H9 (cell line): ENCODE data around the gene NRG3. TPM values are rescaled to one million over a fixed set of nuclear protein-coding genes. Genes with fewer than 3 reads are reported as not detected.

ENCODE experiments used
- DNase-seq: peaks from one replicate; pipeline ENCODE4 v3.0.0-alpha.2; 2017
- H2AFZ ChIP-seq: one replicate; pipeline ENCODE4 v1.6.1; 2013; ENCODE audit warnings: mild to moderate bottlenecking, low read length, control low read depth, moderate library complexity
- H2AK5ac ChIP-seq: 2 replicates; pipeline ENCODE4 v1.6.1; 2013; ENCODE audit warnings: low read length, control low read depth, mixed read lengths; ENCODE audit not compliant: insufficient read length
- H2BK120ac ChIP-seq: one replicate; pipeline ENCODE4 v1.6.1; 2013; ENCODE audit warnings: low read depth, mild to moderate bottlenecking, low read length, control low read depth, inconsistent platforms; ENCODE audit not compliant: poor library complexity, severe bottlenecking
- H2BK12ac ChIP-seq: 2 replicates; pipeline ENCODE4 v1.6.1; 2013; ENCODE audit warnings: low read length, control low read depth, mixed read lengths, low read depth; ENCODE audit not compliant: insufficient read length
- H2BK15ac ChIP-seq: 2 replicates; pipeline ENCODE4 v1.6.1; 2013; ENCODE audit warnings: low read depth, low read length, control low read depth
- H2BK20ac ChIP-seq: one replicate; pipeline ENCODE4 v1.6.1; 2013; ENCODE audit warnings: low read depth, mild to moderate bottlenecking, low read length, control low read depth, inconsistent platforms; ENCODE audit not compliant: poor library complexity, severe bottlenecking
- H2BK5ac ChIP-seq: 2 replicates; pipeline ENCODE4 v1.6.1; 2013; ENCODE audit warnings: low read length, control low read depth, mixed read lengths; ENCODE audit not compliant: insufficient read length
- H3K14ac ChIP-seq: 2 replicates; pipeline ENCODE4 v1.6.1; 2013; ENCODE audit warnings: low read length, control low read depth; ENCODE audit not compliant: insufficient read depth
- H3K18ac ChIP-seq: 2 replicates; pipeline ENCODE4 v1.6.1; 2013; ENCODE audit warnings: low read depth, mild to moderate bottlenecking, mixed read lengths, low read length, control low read depth; ENCODE audit not compliant: insufficient read length
- H3K23ac ChIP-seq: 2 replicates; pipeline ENCODE4 v1.6.1; 2013; ENCODE audit warnings: low read length, control low read depth, mixed read lengths, low read depth; ENCODE audit not compliant: insufficient read length
- H3K23me2 ChIP-seq: 2 replicates; pipeline ENCODE4 v1.6.1; 2013; ENCODE audit warnings: low read depth, mild to moderate bottlenecking, mixed read lengths, low read length, control low read depth; ENCODE audit not compliant: insufficient read length, poor library complexity, severe bottlenecking
- H3K27ac ChIP-seq: 2 replicates; pipeline ENCODE4 v1.5.1; 2013; ENCODE audit warnings: low read length, control low read depth, mixed read lengths, low read depth; ENCODE audit not compliant: insufficient read length
- H3K27me3 ChIP-seq: 2 replicates; pipeline ENCODE4 v1.6.1; 2013; ENCODE audit warnings: low read length, control low read depth, inconsistent platforms; ENCODE audit not compliant: insufficient read depth
- H3K4ac ChIP-seq: 2 replicates; pipeline ENCODE4 v1.6.1; 2013; ENCODE audit warnings: low read depth, mild to moderate bottlenecking, control low read depth, inconsistent platforms, low read length, moderate library complexity
- H3K4me1 ChIP-seq: 2 replicates; pipeline ENCODE4 v1.6.1; 2013; ENCODE audit warnings: low read length, control low read depth, inconsistent platforms; ENCODE audit not compliant: insufficient read depth
- H3K4me2 ChIP-seq: 2 replicates; pipeline ENCODE4 v1.6.1; 2013; ENCODE audit warnings: low read length, control low read depth, mixed read lengths; ENCODE audit not compliant: insufficient read length, insufficient read depth
- H3K56ac ChIP-seq: 2 replicates; pipeline ENCODE4 v1.6.1; 2013; ENCODE audit warnings: low read depth, mild to moderate bottlenecking, mixed read lengths, low read length, control low read depth; ENCODE audit not compliant: insufficient read length
- H3K79me1 ChIP-seq: 2 replicates; pipeline ENCODE4 v1.6.1; 2013; ENCODE audit warnings: low read depth, mild to moderate bottlenecking, moderate library complexity, low read length, control low read depth, inconsistent platforms; ENCODE audit not compliant: insufficient read depth, poor library complexity, severe bottlenecking
- H3K79me2 ChIP-seq: 2 replicates; pipeline ENCODE4 v1.6.1; 2013; ENCODE audit warnings: low read length, control low read depth, inconsistent platforms; ENCODE audit not compliant: insufficient read depth
- H3K9ac ChIP-seq: 2 replicates; pipeline ENCODE4 v1.6.1; 2013; ENCODE audit warnings: low read length, control low read depth, mixed read lengths; ENCODE audit not compliant: insufficient read length; ENCODE audit errors: extremely low read depth
- H3K9me3 ChIP-seq: one replicate; pipeline ENCODE4 v1.6.1; 2013; ENCODE audit warnings: low read depth, low read length, inconsistent platforms; ENCODE audit not compliant: control insufficient read depth
- H3T11ph ChIP-seq: one replicate; pipeline ENCODE4 v1.6.1; 2013; ENCODE audit warnings: mild to moderate bottlenecking, low read length, control low read depth, inconsistent platforms
- H4K20me1 ChIP-seq: one replicate; pipeline ENCODE4 v1.6.1; 2013; ENCODE audit not compliant: control insufficient read depth, insufficient read length, insufficient read depth
- H4K5ac ChIP-seq: 2 replicates; pipeline ENCODE4 v1.6.1; 2013; ENCODE audit warnings: low read depth, mild to moderate bottlenecking, mixed read lengths, low read length, control low read depth; ENCODE audit not compliant: insufficient read length
- H4K8ac ChIP-seq: replicated peaks from 2 replicates; pipeline ENCODE4 v1.6.1; 2013; ENCODE audit warnings: low read length, control low read depth, mixed read lengths, low read depth; ENCODE audit not compliant: insufficient read length
- H4K91ac ChIP-seq: 2 replicates; pipeline ENCODE4 v1.6.1; 2013; ENCODE audit warnings: low read depth, mild to moderate bottlenecking, moderate library complexity, mixed read lengths, low read length, control low read depth; ENCODE audit not compliant: insufficient read length
- H3K27ac Mint-ChIP-seq, 3 experiments: 2 replicates in 2 of 3; 3 replicates in 1 of 3; pipeline ENCODE4 v1.8.0; 2020 to 2021; ENCODE audit warnings: mixed read lengths in 3 of 3, mild to moderate bottlenecking in 1 of 3, moderate library complexity in 1 of 3
- H3K27me3 Mint-ChIP-seq: 2 replicates; pipeline ENCODE4 v1.8.0; 2021; ENCODE audit warnings: low read depth, mild to moderate bottlenecking, moderate library complexity, mixed read lengths
- H3K36me3 Mint-ChIP-seq, 3 experiments: 2 replicates in 2 of 3; 3 replicates in 1 of 3; pipeline ENCODE4 v1.8.0; 2020 to 2021; ENCODE audit warnings: low read depth in 3 of 3, mixed read lengths in 3 of 3; ENCODE audit not compliant: insufficient read depth in 1 of 3
- H3K4me1 Mint-ChIP-seq, 2 experiments: 2 replicates each; pipeline ENCODE4 v1.8.0; 2020; ENCODE audit warnings: mixed read lengths in 2 of 2
- H3K4me3 Mint-ChIP-seq, 2 experiments: 2 replicates in 1 of 2; 3 replicates in 1 of 2; pipeline ENCODE4 v1.8.0; 2020 to 2021; ENCODE audit warnings: mild to moderate bottlenecking in 2 of 2, mixed read lengths in 2 of 2, moderate library complexity in 1 of 2
- H3K9me3 Mint-ChIP-seq, 2 experiments: 2 replicates in 1 of 2; 3 replicates in 1 of 2; pipeline ENCODE4 v1.8.0; 2020; ENCODE audit warnings: mild to moderate bottlenecking in 2 of 2, mixed read lengths in 2 of 2, moderate library complexity in 1 of 2
- WGBS: extraction: QIAGEN DNeasy Blood & Tissue Kit; methylation state at CpG from one replicate; pipeline ENCODE4 v1.1.7; 2013; ENCODE audit warnings: missing lambda C conversion rate, low lambda C conversion rate, mixed read lengths; ENCODE audit not compliant: insufficient read length; ENCODE audit errors: extremely low coverage; 5-methylcytosine and 5-hydroxymethylcytosine counted together
- total RNA-seq: library from RNA; stranded (reverse); gene quantifications from 2 replicates; pipeline ENCODE4 v1.2.1, GENCODE V29; 2021
- TF ChIP-seq, protein P1 (sequence below): fragments of 200-600 bp; sonication (generic); conservative IDR thresholded peaks from 3 replicates; pipeline ENCODE4 v1.8.0; 2021; ENCODE audit warnings: antibody characterized with exemption, mild to moderate bottlenecking

The NRG3 gene
- total RNA-seq, 1 experiment from 2014 or later, result 1.6 TPM

DNA sequence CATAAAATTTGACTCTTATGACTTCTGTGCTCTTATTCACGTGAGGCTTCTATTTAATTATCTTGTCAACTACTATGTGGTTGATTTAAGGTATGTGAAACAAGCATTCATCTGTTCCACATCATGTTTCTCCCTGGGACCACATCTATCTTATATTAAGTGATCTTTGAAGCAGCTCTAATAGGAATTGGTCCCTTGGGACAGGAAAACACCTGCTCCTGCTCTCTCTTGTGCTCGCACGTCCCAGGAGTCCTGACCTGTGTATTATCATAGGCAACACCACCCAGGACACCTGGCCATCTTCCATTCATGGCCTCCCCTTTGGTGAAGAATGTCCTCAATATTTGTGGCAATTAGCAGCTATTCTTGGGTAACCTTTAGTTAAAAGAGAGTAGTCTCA, 269.2 kb downstream of the NRG3 start:
- no peak overlapping the region for H3K14ac ChIP-seq
- no peak overlapping the region for H4K5ac ChIP-seq
- H2BK120ac ChIP-seq, result no peak overlapping the region
- H3K4me1 ChIP-seq, result no peaks in the 10 kb centered on the region
- Mint-ChIP-seq H3K36me3 (no peaks in the 10 kb centered on the region), H3K27me3 (no peaks in the 10 kb centered on the region), H3K9me3 (no peaks in the 10 kb centered on the region), H3K27ac (no peak overlapping the region), H3K4me3 (no peak overlapping the region), H3K4me1 (peaks cover 2% of the 10 kb centered on the region in 2 experiments; a peak in 3 of 4 replicates)
- H3K18ac ChIP-seq, result no peak overlapping the region
- H3K27ac ChIP-seq, result no peak overlapping the region
- no peaks in the 10 kb centered on the region for H3K79me2 ChIP-seq
- no peaks in the 10 kb centered on the region for H3K79me1 ChIP-seq
- TF ChIP-seq, protein P1, sequence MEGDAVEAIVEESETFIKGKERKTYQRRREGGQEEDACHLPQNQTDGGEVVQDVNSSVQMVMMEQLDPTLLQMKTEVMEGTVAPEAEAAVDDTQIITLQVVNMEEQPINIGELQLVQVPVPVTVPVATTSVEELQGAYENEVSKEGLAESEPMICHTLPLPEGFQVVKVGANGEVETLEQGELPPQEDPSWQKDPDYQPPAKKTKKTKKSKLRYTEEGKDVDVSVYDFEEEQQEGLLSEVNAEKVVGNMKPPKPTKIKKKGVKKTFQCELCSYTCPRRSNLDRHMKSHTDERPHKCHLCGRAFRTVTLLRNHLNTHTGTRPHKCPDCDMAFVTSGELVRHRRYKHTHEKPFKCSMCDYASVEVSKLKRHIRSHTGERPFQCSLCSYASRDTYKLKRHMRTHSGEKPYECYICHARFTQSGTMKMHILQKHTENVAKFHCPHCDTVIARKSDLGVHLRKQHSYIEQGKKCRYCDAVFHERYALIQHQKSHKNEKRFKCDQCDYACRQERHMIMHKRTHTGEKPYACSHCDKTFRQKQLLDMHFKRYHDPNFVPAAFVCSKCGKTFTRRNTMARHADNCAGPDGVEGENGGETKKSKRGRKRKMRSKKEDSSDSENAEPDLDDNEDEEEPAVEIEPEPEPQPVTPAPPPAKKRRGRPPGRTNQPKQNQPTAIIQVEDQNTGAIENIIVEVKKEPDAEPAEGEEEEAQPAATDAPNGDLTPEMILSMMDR, result no peak
- DNase-seq, result no peak
- H3K9me3 ChIP-seq, result no peaks in the 10 kb centered on the region
- H4K20me1 ChIP-seq, result no peaks in the 10 kb centered on the region
- H3K4me2 ChIP-seq, result no peak overlapping the region
- no peak overlapping the region for H3T11ph ChIP-seq
- no peak overlapping the region for H2BK5ac ChIP-seq
- no peak overlapping the region for H3K4ac ChIP-seq
- H3K23me2 ChIP-seq, result no peaks in the 10 kb centered on the region
- no peak overlapping the region for H2BK15ac ChIP-seq
- H4K91ac ChIP-seq, result no peak overlapping the region
- H2AFZ ChIP-seq, result no peak overlapping the region
- no peak overlapping the region for H2BK12ac ChIP-seq
- no peak overlapping the region for H3K56ac ChIP-seq
- H4K8ac ChIP-seq, result no peak overlapping the region
- no peaks in the 10 kb centered on the region for H3K27me3 ChIP-seq
- no peak overlapping the region for H2AK5ac ChIP-seq
- H2BK20ac ChIP-seq, result no peak overlapping the region
- no peak overlapping the region for H3K23ac ChIP-seq
- H3K9ac ChIP-seq, result no peak overlapping the region
- no CpG with 5 or more reads among the region's 3 CpGs for WGBS
